Activated CD8-positive, alpha-beta memory T cell treated with anti-CD3 and anti-CD28 coated beads for 24 hours (primary cell): ENCODE results near the gene AK9.
"Not testable (repeated sequence)": the region's sequence is repeated elsewhere in the genome, so short reads cannot be mapped to it uniquely, and the experiment has no call there.

ENCODE experiments used
- DNase-seq: peaks from one replicate; pipeline ENCODE4 v3.0.0-alpha.2; 2020

AK9 gene

DNA sequence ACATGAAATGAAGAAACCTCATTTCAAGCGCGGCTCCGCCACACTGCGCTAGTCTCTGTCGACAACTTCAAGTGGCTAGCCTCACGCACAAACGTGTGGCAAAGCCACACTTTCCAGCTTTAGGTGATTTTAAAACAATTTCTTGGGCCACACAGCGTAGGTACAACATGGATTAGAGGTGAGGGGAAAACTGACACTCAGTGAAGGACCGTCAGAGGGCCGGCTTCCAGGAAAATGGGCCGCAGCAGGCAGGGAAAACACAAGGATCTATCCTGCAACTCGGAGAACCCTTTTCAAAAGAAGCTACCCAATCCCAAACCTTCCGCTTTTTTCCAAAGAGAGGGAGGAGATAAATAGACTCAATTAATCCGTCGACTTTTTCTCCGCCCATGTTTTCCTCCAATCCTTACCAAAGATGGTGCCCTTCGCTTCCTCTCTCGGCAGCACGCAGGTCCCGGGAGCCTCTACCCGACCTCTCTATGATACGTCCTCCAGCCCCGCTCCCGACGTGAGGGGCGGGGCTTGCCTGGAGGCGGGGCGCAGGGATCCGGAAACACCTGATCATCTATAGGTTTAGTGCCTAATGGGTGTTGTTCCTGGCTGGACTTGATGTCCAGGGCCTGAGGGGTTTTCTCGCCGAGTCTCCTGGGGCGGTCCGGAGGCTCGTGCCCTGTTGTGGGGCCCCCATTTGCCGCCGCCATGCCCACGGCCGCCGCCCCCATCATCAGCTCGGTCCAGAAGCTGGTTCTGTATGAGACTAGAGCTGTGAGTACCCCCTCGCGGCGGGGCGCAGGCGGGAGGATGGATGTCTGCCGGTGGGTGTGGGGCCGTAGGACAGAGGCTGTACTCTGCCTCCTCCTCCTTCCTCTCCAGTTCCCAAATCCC is at the start of gene AK9, which contains the start of gene FIG4:
Gene AK9 (minus strand): TSS at position 466 of the 885 bp plus-strand sequence. CDS start 15,457 bp downstream, outside the sequence.
Gene FIG4 (plus strand): TSS at position 560 of the 885 bp plus-strand sequence. CDS start 140 bp downstream, at position 700.
- DNase-seq: peak; percentile 96

DNA sequence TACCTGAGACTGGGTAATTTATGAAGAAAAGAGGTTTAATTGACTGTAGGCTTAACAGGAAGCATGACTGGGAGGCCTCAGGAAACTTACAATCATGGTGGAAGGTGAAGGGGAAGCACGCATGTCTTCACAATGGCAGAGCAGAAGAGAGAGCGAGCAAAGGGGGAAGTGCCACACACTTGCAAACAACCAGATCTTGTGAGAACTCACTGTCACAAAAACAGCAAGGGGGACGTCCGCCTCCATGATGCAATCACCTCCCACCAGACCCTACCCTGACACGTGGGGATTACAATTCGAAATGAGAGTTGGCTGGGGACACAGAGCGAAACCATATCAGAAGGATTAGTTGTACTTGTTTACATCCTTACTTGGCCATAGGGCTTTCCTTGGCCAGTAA is 49.8 kb upstream of the AK9 start:
- DNase-seq: no peak

DNA sequence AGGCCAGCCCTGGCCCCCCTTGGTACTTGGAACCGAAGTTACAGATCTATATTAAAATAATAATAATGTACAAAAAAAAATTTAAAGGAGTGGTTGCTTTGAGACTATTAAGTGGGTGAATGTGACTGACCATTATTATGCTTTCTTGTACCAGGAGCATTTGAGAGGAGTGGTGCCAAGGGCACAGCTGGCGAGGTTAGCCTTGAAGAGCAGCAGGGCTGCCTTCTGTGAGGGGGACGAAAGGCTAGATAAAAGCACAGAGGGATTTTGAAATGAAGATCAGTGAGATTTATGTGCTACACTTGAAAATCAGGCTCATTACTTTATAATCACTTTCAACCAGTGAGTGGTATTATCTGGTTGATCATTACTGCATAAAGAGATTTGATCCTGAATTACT is 48.7 kb upstream of the AK9 start:
- no peak for DNase-seq

GRCh38 chr6:109738667-109739066 is 47.7 kb upstream of the AK9 start:
- DNase-seq: no peak

GRCh38 chr6:109738255-109738654 is 47.3 kb upstream of the AK9 start:
- no peak for DNase-seq

GRCh38 chr6:109736273-109737025 is 45.4 kb upstream of the AK9 start:
- DNase-seq: no peak

- DNase-seq: not testable (repeated sequence)
Observed at GRCh38 chr6:109725250-109725649, 34.2 kb upstream of the AK9 start.

DNA sequence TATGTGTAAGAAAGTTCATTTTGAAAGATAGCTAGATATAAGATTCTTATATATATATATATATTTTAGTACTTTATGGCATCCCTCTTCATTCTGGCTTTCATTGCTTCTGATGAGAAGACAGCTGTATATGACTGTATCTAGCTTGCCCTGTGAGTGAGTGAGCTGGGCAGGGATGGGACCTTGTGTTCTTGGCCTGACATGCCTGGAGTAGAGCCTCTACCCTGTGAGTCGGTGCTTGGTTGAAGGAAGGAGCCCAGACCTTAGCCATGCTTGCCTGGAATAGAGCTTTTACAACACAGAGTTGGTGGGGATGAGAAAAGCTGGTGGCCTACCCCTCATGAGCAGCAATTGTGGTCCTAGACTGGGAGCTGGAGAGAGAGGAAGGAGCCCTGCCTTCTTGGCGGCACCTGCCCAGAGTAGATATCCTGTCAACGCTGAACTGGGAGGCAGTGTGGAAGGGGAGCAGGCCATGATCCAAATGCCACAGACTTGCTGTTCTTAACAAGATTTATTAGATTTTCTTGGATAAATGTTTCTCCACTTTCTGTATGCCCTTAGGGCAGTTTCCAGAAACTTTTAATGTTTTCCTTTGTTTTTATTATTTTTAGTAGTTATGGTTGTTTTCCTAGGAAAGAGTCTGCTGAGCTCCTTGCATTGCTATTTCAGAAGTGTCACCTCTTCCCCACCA is 31.7 kb upstream of the AK9 start:
- DNase-seq: no peak

DNA sequence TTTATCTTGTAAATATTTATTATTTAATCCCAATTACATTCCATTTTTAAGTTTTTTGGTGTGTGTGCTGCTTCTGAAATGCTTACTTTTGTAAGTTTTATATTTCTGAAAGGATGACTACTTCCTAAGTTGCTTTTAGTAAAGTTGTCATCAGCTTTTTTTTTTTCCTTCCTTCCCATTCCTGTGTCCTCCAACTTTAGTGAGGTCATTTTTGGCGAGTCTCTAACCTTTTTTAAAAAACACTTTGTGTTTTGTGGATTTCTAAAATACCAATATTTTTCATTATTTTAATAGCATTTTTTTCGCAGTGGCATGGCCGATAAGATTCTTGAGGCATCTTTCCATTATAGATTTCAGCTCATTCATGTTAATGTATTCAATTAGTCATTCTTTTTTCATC is 31.0 kb upstream of the AK9 start:
- no peak for DNase-seq

DNA sequence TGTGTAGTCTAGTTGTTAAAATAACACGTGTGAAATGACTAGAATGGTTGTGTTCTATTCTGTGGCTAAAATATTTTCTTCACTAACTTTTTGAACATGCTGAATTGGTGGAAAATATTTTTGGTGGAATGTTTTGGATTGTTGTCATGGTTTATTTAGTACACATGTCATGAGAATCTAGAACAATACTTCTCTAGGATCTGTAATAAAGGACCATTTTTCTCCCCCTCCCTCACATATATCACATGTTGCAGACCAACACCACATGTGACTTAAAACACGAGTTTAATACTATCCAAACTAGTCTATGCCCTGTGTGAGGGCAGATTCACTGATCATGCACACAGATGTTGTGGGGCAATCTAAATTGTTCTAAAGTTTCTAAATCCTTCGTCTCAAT is 29.3 kb upstream of the AK9 start:
- DNase-seq: no peak

DNA sequence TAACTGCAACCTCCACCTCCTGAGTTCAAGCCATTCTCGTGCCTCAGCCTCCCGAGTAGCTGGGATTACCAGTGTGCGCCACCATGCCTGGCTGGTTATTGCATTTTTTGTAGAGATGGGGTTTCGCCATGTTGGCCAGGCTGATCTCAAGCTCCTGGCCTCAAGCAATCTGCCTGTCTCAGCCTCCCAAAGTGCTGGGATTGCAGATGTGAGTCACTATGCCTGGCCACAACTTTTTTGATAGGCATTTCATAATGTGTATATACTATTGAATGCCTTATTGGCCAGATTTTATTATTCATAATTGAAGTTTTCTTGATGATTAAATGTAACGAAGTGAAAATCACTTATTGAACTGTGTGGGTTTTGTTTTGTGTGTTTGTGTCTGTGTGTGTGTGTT is 28.0 kb upstream of the AK9 start:
- no peak for DNase-seq

- no peak for DNase-seq
Observed at GRCh38 chr6:109717971-109718370, 27.0 kb upstream of the AK9 start.

DNA sequence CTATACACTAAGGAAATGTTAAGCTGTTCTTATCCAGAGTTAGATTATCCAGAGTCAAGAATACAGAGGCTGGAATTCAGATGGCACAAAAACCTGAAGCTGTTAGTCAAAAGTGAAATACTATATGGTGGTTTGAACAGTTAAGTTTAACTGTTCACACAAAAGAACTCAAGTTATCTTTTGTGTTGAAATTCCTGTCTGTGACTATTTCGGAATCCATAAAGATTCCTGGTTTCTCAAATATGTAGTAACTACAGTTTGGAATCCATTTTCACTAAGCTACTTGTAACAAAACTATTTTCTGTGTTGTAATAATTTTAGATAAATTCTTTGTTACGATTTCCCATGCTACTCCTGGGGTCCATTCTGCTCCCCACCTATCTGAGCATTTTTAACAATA is 24.6 kb upstream of the AK9 start:
- no peak for DNase-seq

DNA sequence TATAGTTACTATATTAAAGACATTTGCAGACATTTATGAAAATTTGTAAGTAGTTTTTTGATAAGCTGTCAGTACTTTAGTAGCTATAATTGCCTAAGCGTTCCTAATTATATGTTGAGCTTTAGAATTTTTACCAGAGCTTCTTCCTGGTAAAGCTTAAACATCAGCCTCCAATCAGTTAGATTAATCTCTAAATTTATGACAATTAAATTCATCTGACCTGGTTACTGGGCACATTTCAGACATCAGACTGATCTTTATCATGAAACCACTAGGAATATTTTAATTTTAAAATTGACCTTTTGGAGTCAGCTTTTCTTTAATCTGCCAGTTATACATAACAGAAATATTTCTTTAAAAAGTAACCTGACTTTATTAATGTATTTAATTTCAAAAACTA is 23.6 kb upstream of the AK9 start:
- no peak for DNase-seq

DNA sequence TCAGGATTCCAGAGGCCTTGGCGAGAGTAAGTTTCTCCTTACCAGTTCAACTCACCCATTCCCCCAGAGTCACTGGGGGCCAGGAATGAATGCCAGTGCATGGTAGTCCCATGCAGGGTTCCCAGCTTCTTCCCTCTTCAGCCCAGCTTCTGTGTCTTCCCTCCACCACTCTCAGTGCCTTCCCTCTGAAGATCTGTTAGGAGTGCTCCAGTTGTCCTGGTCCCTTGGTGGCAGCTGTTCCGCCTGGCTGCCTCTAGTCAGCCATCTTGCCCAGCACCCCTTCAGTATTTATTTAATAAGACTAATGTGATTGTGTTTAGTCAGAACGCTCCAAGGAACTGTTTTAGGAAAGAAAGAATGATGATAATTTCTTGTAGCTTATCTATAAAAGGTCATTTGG is 23.2 kb upstream of the AK9 start:
- no peak for DNase-seq

DNA sequence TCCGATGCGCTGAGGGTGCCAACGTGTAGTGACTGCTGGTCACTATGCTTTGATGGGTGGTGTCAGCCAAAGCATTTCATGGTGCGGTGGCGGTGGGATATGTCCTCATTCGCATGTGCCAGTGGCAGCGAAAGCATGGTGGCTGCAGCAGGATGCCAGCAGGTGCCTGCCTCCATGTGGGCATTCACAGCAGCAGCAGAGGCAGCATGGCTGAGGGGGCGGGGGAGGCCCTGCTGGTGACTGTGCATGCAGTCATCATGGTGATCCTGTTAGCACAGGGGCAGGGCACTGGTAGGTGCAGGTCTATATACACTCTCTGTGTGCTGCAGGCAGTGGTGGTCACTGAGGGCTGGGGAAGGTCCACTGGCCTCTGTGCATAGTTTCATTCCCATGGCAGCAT is 22.1 kb upstream of the AK9 start:
- DNase-seq: no peak

DNA sequence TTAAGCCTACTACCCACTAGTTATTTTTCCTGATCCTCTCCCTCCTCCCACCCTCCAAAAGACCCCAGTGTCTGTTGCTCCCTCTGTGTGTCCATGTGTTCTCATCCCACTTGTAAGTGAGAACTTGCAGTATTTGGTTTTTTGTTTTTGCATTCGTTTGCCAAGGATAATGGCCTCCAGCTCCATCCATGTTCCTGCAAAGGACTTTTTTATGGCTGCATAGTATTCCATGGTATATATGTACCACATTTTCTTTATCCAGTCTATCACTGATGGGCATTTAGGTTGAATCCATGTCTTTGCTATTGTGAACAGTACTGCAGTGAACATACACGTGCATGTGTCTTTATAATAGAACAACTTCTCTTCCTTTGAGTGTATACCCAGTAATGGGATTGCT is 17.1 kb upstream of the AK9 start:
- DNase-seq: not testable (repeated sequence)

DNA sequence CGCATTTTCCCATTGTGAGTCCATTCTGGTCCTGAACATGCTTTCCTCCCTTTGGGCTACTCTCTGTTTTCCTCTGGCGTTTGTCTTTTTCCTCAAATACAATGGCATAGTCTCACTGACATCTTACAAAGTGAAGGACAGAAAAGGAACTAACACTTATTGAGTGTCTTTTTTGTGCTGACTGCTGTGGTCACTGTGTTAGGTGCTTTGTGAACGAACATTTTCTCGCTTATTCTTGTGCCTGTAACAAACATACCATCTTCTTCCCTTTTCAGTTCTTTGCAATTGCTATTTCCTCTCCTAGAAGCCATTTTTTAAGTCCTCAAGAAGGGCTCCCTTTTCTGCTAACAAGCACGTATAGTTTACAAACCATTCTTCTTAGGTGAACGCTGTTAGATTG is 15.5 kb upstream of the AK9 start:
- no peak for DNase-seq

- peak; percentile 83 for DNase-seq
Observed at GRCh38 chr6:109705258-109705657, 14.3 kb upstream of the AK9 start.

DNA sequence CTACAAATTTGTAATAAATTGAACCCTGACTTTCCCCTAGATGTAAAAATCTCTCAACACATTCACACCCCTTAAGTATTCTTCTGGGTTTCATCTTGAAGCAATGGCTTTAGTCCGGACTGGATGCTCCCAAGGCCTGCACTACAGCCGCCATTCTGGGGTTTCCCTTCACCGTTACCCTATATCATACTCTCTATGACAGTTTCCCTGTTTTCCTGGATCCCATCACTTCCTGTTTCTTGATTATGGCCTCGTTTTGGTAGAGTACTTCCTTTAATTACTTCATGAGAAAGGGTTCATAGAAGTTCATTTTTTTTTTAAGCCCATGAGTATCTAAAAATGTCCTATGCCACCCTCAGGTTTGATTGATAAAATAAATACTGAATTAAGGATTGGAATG is 11.8 kb upstream of the AK9 start:
- no peak for DNase-seq

GRCh38 chr6:109701774-109702173 is 10.8 kb upstream of the AK9 start:
- DNase-seq: no peak

DNA sequence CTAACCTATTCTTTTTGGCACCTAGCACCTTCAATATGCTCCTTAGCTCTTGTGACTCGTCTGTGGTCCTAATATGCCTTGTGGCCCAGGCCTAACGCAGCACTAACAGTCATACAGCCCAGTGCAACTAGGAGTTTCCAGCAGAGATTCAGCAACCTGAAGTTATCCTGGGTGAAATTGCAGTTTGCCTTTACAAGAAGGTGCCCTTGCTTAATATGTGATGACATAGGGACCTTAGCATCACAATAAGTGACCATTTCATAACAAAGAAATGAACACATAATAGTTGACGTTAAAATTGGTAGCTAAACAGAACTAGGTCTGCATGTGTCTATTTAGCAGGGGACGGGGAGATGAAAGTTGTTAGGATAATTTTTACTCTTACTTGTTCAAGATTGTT is 10.2 kb upstream of the AK9 start:
- no peak for DNase-seq

DNA sequence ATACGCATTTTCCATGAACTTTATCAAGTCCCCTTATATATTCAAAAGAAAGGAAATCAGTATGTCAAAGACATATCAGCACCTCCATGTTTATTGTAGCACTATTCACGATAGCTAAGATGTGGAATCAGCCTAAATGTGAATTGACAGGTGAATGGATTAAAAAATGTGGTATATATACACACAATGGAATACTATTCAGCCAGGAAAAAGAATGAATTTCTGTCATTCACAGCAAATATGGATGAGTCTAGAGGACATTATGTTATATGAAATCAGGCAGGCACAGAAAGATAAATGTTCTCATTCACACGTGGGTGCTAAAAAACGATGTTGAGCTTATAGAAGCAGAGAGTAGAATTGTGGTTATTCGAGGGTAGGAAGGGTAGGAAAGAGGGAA is 5.4 kb upstream of the AK9 start:
- DNase-seq: no peak

DNA sequence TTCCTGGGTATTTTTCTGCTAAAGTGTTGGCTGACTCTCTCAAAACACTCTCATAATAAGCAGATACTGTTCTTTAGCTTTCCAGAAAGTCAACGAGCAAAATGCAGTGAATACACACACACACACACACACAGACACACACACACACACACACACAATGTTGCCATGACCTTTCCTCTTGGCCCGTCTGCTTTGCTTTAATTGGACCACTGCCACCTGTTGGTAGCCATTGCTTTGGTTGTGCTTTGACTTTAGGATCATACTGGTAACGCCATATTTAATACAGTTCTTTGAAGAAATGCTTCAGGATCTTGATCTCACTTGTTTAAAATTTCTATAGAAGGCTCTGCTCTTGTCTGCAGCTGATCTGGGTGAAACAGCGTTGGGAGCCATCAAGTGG is 4.5 kb upstream of the AK9 start:
- no peak for DNase-seq
